ENCODE measurements around the gene ANKS1B.

ANKS1B gene

GRCh38 chr12:98738002-98738401, 1246.7 kb downstream of the ANKS1B start:
- no peak for DNase-seq

- DNase-seq = no peak
These were observed 1247.4 kb downstream of the ANKS1B start for GRCh38 chr12:98737322-98737712.

GRCh38 chr12:98736352-98737321, 1248.1 kb downstream of the ANKS1B start:
- DNase-seq = peak; percentile 73

DNA sequence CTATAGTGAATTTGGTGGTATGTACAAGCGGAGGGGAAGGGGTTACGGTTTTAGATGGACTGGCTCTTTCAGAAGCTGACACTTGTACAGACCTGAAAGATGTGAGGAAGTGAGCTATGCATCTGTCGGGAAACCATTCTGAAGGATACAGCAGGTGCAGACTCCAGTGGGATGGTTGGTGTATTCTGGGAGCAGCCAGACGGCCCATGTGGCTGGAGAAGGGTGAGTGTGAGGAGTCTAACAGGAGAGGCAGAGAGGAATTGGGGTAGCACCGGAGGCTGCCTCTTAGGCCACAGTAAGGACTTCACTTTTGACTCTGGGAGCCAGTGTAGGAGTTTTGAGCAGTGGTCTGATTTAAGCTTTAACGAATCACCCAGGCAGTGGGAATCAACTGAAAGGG, 1248.9 kb downstream of the ANKS1B start:
- DNase-seq = no peak

GRCh38 chr12:98733667-98734350, 1250.9 kb downstream of the ANKS1B start:
- no peak for DNase-seq

- DNase-seq = no peak
These were observed 1254.3 kb downstream of the ANKS1B start for GRCh38 chr12:98730412-98730811.

- no peak for DNase-seq
These were observed 1257.5 kb downstream of the ANKS1B start for GRCh38 chr12:98727196-98727595.

- DNase-seq = peak; percentile 38
These were observed 1259.1 kb downstream of the ANKS1B start for GRCh38 chr12:98725476-98726247.

DNA sequence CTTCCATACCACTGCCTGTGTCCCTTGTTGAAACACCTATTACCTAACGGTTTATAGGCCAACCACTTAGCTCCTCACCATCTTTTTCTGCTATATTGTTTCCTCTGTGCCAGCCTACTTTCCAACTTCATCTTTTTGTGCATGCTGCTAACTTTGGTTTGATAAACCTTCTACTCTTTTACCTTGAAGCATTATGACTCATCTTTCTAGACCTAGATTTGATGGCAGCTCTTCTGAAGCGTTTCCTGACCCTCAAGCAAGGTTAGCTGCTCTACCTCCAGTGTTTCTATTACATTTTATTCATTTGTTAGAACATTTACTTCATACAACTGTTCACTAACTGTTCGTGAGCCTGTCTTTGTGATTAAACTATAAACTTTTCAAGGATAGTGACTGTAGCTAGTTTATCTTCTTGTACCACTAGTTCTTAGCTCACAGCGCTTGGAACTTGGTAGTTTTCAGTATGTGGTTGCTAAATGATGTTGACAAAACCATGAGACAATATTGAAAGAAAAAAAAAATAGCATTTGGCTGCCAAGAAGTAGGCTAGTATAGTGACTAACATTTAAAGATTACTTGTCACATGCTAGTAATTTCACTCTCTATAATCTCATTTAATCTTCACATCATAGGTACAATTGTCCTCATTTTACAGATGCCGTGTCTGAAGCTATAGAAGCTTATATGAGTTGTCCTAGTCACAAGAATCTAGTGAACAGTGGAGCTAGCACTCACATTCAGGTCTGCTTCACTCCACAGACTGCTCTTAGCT, 1260.2 kb downstream of the ANKS1B start:
- DNase-seq = no peak

DNA sequence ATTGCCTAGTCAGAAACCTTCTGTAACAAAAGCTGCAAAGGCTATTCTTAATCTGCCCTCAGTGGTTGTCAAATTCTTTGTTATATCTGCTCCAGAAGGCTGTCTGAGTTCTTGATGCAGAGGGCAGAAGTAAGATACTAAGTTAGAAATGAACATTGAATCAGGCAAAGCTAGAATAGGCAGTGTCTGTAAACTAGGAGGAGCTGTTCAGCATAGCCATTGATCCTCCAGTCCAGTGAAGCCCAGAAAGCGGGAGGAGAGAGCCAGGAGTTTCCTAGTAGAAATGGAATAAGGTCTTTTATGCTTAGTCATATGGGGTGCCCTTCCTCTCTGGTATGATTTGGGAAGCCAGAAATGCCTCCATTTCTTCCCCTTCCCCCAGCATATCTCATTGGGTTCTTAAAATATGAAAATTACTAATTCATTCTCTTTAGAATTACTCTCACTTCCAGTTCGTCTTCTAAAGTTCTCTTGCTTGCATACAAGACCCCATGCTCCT, 1263.5 kb downstream of the ANKS1B start:
- no peak for DNase-seq

- no peak for DNase-seq
These were observed 1264.9 kb downstream of the ANKS1B start for GRCh38 chr12:98719515-98720504.

GRCh38 chr12:98714426-98714825, 1270.3 kb downstream of the ANKS1B start:
- DNase-seq = no peak

- no peak for DNase-seq
These were observed 1275.7 kb downstream of the ANKS1B start for GRCh38 chr12:98709022-98709421.

- no peak for DNase-seq
These were observed 1283.6 kb downstream of the ANKS1B start for GRCh38 chr12:98701166-98701565.

- no peak for DNase-seq
These were observed 1285.2 kb downstream of the ANKS1B start for GRCh38 chr12:98699586-98699985.

GRCh38 chr12:98698603-98699463, 1285.9 kb downstream of the ANKS1B start:
- peak; percentile 9 for DNase-seq

DNA sequence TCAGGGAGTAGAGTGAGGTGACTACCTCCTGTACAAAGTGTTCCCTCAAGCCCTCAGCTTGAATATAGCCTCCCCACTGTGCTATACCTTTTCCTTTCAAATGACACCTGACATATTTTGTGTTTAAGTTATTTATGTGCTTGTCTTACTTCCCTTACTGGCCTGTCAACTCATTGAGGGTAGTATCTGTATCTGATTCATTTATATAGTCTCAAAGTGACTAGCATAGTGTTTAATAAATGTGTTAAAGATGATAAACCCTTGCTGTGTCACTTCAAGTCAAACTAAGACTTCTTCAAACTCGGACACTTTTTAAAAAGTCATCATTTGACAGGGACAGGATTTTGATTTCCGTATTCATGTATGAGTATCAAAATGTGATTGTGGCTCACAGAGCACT, 1287.5 kb downstream of the ANKS1B start:
- no peak for DNase-seq

DNA sequence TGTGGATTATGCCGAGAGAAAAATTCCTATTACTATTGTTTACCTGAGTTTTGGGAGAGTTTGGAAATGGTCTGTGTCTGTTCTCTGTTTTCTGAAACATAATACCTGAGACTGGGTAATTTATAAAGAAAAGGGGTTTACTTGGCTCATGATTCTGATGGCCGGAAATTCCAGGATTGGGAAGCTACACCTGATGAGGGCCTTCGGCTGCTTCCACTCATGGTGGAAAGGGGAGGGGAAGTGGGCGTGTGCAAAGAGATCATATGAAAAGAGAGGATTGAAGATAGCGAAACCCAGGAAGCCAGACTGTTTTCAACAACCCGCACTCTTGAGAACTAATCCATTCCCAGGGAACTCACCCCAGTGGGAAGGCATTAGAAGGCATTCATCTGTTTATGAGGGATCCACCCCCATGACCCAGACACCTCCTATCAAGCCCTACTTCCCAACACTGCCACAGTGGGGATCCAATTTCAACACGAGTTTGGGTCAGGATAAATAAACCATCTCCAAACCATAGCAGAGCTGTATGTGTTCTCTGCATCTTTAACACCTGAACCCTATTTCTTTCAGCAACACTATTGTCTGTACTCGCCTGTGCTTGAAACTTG, 1288.6 kb downstream of the ANKS1B start:
- DNase-seq = no peak

GRCh38 chr12:98691351-98691750, 1293.4 kb downstream of the ANKS1B start:
- no peak for DNase-seq

- no peak for DNase-seq
These were observed 1298.1 kb downstream of the ANKS1B start for GRCh38 chr12:98686603-98687002.
